WTC11 (cell line): ENCODE measurements around the gene RTN4RL1.

Source experiments
- CTCF ChIP-seq: fragments of 200-600 bp; IDR thresholded peaks from 2 replicates; pipeline ENCODE4 v1.8.0; 2022; ENCODE audit warnings: antibody characterized with exemption
- ZNF512 ChIP-seq: sonication (generic); formaldehyde crosslinking; IDR thresholded peaks from 2 replicates; pipeline ENCODE4 v1.8.1; 2022; ENCODE audit warnings: missing genetic modification reagents, borderline replicate concordance

- TF ChIP-seq ZNF512 (CRISPR knock-in tag) (no peak), CTCF (no peak)
Observed at GRCh38 chr17:2057175-2057759, 32.1 kb upstream of the RTN4RL1 start.
